ENCODE results near the gene RPL39.
"Not testable (repeated sequence)": the region's sequence is repeated elsewhere in the genome, so short reads cannot be mapped to it uniquely, and the experiment has no call there.

RPL39 gene

DNA sequence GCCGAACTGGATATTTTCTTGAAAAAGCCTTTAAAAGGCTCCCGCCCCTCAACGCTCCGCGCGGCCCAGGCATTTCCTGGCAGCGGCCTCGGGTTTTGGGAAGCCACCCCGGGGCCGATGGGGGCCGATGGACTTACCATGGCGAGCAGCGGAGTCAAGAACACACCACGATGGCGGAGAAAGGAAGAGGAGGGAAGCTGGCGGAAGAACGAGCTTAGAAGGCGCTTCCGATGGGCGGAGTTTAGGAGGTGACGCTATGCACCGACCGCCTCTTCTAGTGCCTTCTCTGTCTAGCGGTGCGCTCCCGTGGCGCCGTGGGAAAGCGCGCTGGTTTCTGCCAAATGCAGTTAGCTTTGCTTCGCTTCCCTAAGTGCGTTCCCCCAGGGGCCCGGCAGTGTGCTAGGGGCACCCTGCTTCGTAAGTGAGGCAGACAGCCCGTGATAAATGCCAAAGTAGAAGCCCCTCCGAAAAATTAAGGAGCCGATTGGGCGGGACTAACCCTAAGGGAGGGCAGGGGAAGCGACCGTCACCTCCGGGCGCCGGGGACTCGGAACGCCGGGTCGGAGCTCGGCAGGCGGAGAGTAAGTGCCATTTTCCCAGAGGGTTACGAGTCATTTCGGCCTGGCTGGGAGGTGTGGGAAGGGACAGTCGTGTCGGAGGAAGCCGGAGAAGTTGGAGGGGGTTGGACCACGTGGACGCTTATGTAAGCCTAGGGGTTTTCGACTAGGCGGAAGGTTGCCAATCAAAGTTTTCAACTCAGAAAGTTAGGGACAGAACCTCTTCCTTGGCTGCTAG lies at the start of gene RPL39:
Gene RPL39, minus strand, starts transcription at position 194 of the 795 bp plus-strand sequence. Its CDS starts 54 bp downstream, at position 140.
- peak; percentile 80 for DNase-seq (ENCODE audit: low read depth)

DNA sequence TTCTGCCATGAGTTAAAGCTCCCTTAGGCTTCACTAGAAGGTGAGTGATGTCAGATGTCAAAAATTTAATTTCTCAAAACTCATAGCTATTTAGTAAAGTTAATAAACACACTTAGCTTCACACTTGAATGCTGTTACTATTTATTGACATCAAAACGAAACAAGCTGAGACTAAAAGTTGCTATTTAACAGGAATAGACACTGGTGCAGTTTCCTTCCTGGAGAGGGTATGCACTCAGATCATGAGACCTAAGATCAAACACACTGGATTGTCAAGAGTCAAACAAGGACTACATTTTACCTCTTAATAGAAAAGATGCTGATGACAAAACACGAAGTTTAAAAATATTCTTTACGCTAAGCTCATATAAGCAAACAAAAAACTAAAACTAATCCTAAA lies 42.5 kb upstream of the RPL39 start:
- DNase-seq (ENCODE audit: low read depth): no peak

DNA sequence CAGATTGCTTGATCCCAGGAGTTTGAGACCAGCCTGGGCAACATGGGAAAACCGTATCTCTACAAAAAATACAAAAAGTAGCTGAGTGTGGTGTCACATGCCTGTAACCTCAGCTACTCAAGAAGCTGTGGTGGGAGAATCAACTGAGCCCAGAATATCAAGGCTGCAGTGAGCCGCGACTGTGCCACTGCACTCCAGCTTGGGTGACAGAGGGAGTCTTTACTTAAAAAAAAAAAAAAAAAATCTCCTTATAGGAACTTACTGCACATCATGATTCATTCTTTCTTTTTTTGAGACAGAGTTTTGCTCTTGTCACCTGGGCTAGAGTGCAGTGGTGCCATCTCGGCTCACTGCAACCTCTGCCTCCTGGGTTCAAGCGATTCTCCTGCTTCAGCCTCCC lies 37.0 kb upstream of the RPL39 start:
- DNase-seq (ENCODE audit: low read depth): no peak

DNA sequence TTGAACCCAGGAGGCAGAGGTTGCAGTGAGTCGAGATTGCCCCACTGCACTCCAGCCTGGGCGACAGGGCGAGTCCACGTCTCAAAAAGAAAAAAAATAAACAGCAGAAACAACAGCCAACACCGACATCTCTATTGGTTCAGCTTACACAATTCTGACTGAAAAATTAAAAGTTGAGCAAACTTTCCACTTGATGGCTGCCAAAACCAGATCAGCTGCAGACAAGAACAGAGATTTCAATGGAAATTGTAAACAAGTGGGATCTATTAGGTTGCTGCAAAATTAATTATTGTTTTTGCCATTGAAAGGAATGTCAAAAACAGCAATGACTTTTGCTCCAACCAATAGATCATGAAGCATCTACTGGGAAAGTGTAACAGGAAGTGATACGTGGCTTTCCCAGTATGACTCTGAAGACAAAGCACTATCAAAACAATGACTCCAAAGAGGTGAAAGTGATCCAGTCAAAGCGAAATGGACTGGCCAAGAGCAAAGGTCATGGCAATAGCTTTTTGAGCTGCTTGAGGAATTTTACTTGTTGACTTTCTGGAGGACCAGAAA lies 35.0 kb upstream of the RPL39 start:
- peak; percentile 20 for DNase-seq (ENCODE audit: low read depth)

DNA sequence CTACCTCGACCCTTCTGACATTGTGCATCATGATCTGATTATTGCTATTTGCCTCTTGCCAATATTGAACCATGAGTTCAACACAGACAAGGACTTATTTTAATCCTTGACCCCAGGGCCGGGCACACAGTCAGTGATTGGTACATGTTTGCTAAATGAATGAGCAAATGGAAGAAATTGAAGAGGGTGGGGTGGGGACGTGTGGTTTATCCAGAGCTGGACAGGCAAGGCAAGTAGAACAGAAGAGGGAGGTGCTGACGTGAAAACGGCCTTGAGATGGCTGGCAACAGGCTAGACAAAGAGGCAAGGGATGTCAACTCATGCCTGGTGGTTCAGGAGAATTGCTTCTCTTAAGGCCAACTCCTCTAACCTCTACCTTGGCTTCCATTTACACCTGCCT lies 32.8 kb upstream of the RPL39 start:
- not testable (repeated sequence) for DNase-seq (ENCODE audit: low read depth)

DNA sequence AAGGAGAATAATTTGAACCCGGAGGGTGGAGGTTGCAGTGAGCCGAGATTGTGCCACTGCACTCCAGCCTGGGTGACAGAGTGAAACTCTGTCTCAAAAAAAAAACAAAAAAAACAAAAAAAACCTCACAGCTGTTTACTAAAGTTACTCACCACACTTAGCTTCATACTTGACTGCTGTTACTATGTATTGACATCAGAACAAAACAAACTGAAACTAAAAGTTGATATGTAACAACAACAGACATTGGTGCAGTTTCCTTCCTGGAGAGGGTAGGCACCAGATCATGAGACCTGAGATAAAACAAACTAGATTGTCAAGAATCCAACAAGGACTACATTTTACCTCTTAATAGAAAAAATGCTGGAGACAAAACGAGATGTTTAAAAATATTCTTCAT lies 30.3 kb upstream of the RPL39 start:
- DNase-seq (ENCODE audit: low read depth): not testable (repeated sequence)

DNA sequence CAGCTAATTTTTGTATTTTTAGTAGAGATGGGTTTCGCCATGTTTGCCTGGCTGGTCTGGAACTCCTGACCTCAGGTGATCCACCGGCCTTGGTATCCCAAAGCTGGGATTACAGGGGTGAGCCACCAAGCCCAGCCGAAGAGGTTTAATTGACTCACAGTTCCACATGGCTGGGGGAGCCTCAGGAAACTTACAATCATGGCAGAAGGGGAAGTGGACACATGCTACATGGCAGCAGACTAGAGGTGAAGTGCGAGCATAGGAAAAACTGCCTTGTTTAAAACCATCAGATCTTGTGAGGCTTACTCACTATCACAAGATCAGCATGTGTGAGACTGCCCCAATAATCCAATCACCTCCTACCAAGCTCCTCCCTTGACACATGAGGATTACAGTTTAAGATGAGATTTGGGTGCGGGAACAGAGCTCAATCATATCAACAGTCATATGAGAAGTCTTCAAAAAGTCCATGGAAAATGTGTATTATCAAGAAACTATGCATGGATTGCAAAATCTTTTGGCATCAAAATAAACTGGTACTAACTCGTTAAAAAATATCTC lies 25.8 kb upstream of the RPL39 start:
- no peak for DNase-seq (ENCODE audit: low read depth)

DNA sequence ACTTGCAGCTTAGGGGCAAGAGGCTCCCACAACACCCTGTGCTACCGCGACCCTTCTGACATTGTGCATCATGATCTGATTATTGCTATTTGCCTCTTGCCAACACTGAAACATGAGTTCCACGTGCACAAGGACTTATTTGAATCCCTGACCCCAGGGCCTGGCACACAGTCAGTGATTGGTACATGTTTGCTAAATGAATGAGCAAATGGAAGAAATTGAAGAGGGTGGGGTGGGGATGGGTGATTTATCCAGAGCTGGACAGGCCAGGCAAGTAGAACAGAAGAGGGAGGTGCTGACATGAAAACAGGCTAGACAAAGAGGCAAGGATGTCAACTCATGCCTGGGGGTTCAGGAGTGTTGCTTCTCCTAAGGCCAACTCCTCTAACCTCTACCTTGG lies 24.9 kb upstream of the RPL39 start:
- DNase-seq (ENCODE audit: low read depth): peak; percentile 14

DNA sequence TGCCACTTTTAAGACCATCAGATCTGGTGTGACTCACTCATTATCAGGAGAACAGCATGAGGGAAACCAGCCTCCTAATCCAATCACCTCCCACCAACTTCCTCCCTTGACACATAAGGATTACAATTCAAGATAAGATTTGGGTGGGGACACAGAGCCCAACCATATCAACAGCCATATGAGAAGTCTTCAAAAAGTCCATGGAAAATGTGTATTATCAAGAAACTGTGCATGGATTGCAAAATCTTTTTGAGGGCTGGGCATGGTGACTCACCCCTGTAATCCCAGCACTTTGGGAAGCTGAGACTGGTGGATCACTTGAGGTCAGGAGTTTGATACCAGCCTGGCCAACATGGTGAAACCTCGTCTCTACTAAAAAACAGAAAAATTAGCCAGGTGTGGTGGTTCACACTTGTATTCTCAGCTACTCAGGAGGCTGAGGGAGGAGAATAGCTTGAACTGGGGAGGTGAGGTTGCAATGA lies 17.8 kb upstream of the RPL39 start:
- DNase-seq (ENCODE audit: low read depth): no peak

DNA sequence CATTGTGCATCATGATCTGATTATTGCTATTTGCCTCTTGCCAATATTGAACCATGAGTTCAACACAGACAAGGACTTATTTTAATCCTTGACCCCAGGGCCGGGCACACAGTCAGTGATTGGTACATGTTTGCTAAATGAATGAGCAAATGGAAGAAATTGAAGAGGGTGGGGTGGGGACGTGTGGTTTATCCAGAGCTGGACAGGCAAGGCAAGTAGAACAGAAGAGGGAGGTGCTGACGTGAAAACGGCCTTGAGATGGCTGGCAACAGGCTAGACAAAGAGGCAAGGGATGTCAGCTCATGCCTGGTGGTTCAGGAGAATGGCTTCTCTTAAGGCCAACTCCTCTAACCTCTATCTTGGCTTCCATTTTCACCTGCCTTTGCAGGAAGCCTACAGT lies 17.0 kb upstream of the RPL39 start:
- not testable (repeated sequence) for DNase-seq (ENCODE audit: low read depth)

DNA sequence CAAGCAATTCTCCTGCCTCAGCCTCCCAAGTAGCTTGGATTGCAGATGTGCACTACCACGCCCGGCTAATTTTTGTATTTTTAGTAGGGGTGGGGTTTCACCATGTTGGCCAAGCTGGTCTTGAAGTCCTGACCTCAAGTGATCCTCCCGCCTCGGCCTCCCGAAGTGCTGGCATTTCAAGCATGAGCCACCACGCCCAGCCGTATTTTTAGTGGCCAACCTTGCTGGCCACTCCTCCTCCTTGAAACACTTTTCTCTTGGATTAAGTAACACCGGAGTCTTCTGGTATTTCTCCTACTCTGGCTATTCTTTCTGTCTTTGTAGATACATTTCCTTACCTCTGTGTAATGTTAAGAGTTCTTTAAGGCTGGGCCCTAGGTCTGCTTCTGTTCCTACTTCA lies 11.1 kb upstream of the RPL39 start:
- no peak for DNase-seq (ENCODE audit: low read depth)

DNA sequence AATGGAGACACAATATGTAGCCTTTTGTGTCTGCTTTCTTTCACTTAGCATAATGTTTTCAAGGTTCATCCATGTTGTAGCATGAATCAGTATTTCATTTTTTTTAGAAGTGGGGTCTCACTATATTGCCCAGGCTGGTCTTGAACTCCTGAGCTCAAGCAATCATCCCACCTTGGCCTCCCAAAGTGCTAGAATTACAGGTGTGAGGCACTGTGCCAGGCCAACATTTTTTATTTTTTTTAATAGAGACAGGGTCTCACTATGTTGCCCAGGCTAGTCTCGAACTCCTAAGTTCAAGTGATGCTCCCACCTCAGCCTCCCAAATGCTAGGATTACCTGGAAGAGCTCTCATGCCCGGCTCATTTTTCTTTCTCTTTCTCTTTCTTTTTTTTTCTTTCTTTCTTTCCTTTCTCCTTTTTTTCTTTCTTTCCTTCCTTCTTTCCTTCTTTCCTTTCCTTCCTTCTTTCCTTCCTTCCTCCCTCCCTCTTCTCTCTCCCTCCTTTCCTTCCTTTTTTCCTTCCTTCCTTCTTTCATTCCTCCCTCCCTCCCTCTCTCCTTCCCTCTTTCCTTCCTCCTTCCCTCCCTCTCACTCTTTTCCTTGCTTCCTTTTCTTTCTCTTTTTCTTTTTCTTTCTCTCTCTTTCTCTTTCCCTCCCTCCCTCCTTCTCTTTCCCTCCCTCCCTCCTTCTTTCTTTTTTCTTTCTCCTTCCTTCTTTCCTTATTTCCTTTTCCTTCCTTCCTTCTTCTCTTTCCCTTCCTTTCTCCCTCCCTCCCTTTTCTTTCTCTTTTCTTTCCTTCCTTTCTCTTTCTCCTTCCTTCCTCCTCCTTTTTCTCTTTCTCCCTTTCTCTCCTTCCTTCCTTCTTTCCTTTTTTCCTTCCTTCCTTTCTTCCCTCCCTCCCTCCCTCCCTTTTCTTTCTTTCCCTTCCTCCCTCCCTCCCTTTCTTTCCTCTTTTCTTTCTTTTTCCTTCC lies 10.1 kb upstream of the RPL39 start:
- DNase-seq (ENCODE audit: low read depth): no peak

DNA sequence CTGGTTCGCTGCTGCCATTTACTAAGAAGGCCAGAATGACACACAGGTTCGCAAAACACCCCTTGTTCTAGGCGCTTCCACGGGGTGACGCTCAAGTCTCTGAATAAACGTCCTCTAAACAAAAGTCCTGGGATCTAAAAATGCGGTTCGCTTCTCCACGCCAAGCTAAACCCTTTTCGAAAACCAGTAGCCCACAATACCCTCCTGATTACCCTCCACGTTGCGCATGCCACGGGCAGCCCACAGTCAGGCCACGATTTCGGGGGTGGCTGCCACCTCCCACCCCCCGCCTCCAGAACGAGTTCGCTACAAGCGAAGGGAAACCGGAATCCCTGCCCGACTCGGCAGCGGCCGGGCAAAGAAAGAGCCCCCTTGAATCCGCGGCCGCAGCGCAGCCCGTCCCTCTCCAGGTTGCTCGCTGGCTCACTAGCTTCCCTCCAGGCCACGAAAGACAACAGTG lies 423 bp downstream of the RPL39 start:
- peak; percentile 22 for DNase-seq (ENCODE audit: low read depth)

DNA sequence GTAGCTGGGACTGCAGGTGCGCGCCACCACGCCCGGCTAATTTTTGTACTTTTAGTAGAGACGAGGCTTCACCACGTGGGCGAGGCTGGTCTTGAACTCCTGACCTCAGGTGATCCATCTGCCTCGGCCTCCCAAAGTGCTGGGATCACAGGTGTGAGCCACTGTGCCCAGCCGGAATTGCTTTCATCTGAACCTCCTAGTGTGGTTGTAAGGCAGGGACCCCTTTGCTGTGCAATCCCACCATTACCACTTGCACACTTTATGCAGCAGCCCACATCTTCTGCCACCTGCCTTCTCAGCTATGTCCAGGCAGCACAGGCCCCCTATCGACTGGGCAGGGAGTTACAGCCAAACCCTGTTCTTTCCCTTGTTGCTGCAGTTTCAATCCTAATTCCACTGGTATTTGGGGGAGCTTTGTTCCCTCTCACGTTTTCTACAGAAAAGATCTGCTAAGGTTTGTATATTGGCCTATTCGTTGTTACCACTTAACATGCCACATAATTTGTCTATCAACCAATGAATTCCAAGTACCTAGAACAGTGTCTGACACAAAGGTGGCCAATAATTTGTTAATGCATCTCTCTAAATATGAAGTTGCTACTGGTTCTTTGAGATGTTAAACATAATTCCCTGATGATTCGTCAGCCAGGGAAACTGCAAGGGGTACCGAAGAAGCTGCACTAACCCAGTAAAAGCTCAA lies 6.5 kb downstream of the RPL39 start:
- no peak for DNase-seq (ENCODE audit: low read depth)

DNA sequence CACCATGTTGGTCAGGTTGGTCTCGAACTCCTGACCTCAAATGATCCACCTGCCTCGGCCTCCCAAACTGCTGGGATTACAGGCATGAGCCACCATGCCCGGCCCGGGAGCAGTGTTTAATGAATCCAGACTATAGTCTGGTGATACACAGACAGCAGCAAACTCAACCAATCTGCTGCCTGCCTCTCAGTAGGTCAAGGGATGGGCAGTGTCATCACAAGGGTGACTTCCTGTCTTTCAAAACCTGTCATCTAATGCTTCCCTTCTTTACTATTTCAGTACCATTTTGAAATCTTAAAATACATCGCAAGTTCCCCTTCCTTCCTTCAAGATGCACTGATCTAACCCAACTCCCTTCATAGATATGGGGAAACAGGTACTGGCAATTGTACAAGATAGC lies 8.4 kb downstream of the RPL39 start:
- no peak for DNase-seq (ENCODE audit: low read depth)

DNA sequence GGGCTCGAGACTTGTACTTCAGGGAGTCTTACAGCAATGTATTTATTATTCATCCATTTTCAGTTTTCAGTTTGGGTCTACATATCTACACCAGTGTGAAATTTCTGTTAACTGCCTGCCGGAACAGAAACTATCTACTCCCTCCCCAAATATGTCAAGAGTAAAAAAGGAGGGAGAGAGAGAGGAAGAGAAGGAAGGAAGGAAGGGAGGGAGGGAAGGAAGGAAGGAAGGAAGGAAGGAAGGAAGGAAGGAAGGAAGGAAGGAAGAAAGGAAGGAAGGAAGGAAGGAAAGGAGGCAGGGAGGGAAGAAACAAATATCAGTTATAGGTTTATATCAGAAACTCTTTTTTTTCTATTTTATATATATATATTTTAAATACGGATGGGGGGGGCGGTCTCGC lies 12.6 kb downstream of the RPL39 start:
- no peak for DNase-seq (ENCODE audit: low read depth)

DNA sequence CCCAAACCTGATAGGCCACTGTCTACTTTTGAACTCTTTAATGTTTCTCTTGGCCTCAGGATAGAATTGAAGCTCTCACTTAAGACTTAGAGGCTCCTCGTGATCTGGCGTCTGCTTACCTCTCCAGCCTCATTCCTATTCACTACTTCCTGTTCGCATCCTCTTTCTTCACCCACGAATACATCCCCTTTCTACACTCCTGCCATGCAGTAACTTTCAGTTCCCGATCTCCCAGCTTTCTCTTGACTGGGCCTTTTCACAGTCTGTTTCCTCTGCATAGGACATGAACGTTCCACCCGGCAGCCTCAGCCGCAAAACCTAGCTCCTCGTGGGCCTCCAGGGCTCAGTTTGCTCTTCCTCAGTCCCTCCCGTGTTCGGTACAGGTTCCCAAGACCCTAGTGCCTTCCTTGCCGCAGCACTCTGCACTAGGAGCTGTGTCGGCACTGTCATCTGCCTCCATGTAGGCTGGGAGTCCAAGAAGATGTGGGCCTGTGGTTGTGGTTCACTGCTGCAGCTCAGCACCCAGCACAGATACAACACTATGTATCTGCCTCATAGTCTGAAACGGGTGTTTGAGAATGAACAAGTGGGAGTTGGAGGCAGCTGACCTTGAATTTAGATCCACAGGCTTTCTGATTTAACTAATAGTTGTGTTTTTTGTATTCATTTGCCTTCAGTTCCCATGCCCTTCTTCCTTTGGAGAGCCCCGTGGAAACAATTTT lies 15.8 kb downstream of the RPL39 start:
- DNase-seq (ENCODE audit: low read depth): no peak

DNA sequence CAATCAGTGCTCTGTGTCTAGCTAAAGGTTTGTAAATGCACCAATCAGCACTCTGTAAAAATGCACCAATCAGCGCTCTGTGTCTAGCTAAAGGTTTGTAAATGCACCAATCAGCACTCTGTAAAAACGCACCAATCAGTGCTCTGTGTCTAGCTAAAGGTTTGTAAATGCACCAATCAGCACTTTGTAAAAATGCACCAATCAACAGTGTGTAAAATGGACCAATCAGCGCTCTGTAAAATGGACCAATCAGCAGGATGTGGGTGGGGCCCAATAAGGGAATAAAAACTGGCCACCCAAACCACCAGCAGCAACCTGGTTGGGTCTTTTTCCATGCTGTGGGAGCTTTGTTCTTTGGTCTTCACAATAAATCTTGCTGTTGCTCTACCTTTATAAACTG lies 22.0 kb downstream of the RPL39 start:
- not testable (repeated sequence) for DNase-seq (ENCODE audit: low read depth)

DNA sequence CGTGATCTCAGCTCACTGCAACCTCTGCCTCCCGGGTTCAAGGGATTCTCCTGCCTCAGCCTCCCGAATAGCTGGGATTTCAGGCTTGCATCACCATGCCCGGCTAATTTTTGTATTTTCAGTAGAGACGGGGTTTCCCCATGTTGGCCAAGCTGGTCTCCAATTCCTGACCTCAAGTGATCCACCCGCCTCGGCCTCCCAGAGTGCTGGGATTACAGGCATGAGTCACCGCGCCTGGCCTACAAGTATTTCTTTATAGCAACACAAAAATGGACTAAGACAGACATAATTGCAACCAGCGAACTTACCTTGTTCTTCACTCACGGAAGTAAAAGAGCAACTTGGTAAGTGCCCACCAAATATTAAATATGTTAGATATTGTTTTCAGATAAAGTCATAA lies 23.0 kb downstream of the RPL39 start:
- not testable (repeated sequence) for DNase-seq (ENCODE audit: low read depth)

DNA sequence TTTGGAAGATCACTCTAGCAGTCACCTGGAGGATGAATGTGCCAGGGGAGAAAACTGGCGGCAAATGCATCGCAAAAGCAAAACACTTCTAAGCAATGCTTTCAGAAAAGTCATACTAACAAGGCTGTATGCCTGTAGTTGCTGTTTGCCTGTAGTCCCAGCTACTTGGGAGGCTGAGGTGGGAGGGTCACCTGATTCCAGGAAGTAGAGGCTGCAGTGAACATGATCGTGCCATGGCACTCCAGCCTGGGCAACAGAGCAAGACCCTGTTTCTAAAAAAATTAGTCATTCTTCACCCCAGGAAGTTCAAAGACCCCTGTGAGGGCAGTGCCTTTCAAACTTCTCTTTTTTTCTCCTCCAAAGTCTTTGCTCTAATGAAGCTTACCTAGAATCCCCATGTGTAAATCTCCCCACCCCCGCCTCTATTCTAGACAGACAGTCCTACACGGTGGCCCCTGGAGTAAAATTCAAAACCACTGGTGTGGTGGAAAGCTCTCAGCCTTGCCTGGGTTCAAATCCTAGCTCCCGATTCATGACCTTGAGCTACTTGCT lies 27.5 kb downstream of the RPL39 start:
- no peak for DNase-seq (ENCODE audit: low read depth)
